Hypothalamus (tissue), 51 donors: ENCODE data around the gene INSRR.

Source experiments
- DNase-seq, 51 donors: peaks; one replicate each; lab custom pipeline; 2025; lab: John Stamatoyannopoulos, UW

The INSRR gene

GRCh38 chr1:156809281-156809680, 49.6 kb downstream of the INSRR start:
- no peak for DNase-seq

- DNase-seq, result no peak
These were observed 50.5 kb downstream of the INSRR start for GRCh38 chr1:156808186-156809030.

GRCh38 chr1:156807627-156808026, 51.3 kb downstream of the INSRR start:
- DNase-seq, result no peak

DNA sequence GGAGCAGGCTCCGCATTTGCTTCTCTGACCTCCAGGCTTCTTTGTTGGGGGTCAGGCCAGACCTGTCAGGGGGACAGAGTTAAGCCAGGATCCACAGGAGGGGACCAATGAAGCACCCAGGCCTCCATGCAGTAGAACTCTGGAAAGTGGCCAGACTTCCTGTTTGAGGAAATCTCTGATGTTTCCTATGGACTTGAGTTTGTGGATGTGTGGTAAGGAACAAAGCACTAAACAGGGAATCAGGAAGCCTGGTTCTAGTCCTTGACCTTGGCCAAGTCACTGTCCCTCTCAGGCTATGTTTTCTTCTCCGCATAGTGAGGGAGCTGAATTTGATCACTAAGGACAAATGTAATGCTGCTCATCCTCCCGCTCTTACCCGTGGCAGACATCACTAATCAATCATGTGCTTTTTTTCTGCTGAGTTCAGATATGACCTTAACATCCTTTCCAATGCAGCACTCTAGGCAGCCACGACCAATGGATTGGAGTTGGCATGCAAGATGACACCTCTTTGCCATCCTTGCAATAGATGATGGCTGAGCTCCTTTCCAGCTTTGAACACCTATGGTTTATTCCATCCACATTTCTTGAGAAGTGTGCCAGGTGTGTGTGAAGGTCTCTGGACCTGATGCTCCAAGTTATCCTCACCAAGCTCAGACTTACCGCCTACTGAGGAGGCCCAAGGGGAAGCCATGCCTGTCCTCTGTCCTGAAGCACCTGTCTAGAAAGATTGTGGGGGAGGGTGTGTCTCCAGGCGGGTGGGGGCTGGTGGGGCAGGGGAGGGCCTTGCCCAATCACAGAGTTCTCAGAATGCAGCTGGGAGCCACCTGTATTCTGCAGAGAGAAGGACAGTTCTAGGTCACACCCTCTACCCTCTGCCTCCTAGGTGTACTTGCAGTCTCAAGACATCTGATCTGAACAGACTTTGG, 52.1 kb downstream of the INSRR start:
- DNase-seq, result no peak

DNA sequence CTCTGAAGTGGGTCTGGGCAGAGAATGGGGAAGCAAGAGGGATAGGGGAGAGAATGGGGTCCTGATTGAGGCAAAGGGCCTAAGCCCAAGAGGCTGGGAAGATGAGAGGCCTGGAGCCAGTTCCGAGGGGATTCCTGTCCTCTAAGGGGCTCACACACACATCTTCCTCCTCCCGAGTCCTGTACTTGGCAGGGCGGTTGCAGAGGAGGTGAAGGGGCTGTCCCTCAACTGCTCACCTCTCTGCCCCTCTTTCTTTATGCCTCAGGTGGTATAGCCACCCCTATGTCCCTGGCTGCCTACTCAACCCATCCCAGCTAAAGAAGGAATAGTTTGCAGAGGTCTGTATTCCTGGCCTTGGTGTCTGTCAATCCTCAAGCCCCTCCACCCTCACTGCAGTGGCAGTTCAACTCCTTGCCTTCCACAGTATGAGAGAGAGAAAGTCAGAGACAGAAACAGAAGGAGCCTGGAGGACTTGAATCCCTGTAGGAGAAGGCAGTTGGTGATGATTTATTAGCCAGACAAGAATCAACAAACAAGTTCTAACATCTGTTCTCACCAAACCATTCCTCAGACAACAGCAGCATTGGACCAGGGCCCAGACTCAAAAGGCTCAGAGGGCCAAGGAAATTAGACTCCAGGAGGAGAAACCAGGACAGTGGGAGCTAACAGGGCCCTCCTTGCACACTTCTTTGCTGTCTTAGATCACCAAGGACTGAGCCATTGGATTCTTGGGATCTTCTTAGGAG, 53.0 kb downstream of the INSRR start:
- no peak for DNase-seq

DNA sequence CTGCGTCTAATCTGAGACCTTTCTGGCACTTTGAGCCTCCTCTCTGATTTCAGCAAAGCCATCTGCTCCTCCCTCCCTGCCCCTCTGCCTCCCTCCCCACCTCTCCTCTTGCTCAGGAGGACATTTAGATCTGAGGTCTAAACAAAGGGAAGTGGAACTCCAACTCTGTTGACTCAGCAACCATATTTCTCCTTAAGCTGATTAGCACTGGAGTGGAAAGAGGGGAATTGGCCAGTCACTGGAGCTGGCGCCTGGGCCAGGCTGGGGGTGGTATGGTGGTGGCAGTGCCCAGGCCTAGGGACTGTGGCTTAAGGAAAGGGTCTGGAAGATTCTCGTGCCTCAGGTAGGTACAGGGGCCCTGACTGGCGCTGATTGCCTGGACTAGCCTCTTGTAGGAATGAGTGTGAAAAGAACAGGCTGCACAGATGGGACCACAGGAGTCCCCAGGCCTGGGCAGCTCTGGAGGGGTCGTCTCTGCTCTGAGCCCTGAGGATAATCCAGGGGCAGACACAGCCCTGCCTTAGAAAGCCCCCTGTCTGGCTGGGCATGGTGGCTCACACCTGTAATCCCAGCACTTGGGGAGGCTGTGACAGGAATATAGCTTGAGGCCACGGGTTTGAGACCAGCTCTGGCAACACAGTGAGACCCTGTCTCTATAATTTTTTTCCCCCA, 54.2 kb downstream of the INSRR start:
- DNase-seq, result peak in 18 of 51 donors; percentile 6 to 43 (median 16)

GRCh38 chr1:156804026-156804425, 54.9 kb downstream of the INSRR start:
- no peak for DNase-seq

DNA sequence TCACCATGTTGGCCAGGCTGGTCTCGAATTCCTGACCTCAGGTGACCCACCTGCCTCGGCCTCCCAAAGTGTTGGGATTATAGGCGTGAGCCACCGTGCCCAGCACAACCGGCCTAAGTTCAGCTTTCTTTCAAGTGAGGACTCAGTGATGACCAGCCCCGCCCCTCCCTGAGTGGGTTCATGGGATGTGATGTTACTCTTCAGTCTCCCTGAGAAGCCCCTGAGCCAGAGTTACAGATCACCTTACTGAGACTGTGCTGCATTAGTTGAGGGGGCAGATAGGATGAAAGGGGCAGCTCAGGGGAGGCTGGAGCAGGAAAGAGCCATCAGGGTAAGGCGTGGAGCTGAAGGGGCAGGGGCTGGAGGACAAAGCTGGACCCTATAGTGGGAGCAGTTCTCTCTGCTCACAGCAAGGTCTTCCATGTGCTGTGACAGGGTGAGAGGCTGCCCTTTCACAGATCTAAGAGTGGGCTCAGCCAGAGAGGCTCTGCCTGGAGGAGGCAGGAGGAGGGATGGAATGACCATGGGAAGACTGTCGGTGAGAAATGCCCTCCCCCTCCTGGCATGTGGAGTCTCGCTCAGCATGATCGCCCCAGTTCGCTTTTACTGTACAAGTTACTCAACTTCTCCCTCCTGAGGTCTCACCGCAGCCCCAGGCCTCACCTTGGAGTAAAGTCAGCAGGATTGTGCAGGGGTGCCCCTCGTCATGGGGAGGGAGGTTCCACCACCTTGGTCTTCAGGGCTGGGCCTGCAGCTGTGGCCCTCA, 55.6 kb downstream of the INSRR start:
- no peak for DNase-seq

GRCh38 chr1:156802421-156802935, 56.4 kb downstream of the INSRR start:
- no peak for DNase-seq

DNA sequence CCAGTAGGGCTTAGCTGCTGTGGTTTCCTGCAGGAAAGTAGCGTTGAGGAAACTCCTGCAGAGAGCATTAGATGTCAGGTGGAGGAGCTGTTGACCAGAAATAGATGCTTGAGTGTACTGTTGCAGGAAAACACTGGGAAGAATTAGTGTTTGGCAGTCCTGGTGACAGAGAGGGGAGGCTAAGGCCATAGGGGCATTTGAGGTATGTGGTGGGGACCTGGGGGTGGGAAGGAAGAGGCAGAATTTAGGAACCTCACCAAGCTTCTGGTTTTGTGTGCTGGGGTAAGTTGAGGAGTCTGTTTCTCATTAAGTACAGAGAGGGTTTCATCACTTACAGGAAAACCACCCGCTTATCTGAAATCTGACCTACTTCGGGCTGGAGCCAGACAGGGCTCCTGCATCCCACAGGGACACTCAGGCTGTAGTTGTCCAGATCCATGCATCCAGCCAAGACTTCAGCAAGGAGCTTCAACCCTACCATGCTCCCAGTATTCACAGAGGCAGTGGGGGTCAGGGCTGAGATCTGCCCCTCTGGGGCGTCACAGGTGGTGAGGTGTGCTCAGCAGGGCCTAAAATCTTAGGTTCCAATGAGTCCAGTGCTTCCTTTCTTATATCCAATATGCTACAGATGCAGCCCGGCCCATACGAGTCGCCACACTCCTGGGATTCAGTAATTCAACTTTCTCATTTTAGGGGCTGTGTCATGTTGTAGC, 57.4 kb downstream of the INSRR start:
- no peak for DNase-seq

GRCh38 chr1:156797212-156797871, 61.6 kb downstream of the INSRR start:
- DNase-seq, result peak in 17 of 51 donors; percentile 8 to 47 (median 21)

DNA sequence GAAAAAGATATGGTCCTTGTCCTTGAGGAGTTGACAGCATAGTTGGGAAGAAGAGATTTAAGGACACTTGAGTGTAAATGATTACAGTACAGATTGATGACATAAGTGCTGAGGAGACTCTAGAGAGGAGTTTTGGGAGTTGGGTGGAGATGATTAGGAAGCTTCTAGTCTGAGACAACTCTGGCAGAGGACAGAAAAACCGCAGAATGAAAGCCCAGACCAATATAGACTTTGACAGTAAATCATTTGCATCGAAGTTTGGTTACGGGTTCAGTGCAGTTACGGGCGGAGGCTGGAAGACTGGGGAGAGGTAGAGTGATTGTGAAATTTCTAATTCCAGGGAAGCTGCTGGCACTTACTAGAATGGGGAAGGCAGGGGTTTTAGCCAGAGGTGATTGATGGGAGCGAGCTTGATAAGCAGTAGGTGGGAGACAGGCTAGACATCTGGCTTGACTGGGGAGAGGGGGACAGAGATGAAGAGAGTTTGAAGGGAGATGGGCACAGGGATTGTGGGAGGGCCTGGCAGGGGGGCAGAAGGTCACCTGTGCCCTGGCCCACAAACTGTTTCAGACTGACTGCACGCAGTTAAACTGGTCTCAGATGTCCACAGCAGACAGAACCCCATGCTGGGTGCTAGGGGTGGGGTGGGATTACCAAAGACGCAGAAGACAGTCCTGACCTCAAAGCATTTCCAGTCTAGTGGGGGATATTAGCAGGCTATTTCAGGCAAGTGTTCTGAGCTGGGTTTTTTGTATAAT, 62.4 kb downstream of the INSRR start:
- no peak for DNase-seq

- DNase-seq, result peak in 31 of 51 donors; percentile 10 to 85 (median 45)
These were observed 63.1 kb downstream of the INSRR start for GRCh38 chr1:156795787-156796186.

- no peak for DNase-seq
These were observed 63.6 kb downstream of the INSRR start for GRCh38 chr1:156795374-156795733.

DNA sequence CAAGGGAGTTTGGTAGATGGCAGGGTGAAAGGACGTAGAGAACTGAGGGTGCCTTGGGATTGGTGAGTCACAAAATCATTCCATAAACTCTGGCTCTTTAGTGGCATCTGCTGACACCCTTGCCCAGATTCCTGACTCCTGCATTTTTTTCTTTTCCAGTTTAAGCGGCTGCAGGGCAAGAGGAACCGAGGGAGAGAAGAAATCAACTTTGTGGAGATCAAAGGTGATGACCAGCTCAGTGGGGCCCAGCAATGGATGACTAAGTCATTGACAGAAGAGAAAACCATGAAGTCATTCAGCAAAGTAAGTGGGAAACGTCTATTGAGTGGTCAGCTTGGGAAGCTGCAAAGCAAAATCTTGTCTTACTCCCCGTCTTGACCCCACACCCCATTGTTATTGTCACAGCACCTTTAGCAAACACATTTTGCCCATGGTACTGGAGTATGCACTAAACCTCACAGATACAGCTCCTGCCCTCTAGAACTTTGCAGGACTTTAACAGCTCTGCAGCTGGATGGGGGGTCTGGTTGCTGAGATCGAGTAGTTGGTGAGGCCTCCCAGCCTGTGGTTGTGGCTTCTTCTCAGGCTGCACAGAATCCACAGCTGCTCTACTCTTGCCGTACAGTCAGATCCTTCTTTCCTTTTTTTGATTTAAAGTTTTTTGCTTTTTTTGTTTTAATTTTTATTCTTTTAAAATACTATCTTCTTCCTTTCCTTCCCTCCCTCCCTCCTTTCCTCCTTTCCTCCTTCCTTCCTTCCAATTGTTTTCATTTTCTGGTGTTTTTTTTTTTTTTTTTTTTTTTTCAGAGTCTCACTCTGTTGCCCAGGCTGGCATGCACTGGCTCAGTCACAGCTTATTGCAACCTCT, 64.2 kb downstream of the INSRR start:
- no peak for DNase-seq
